ENCODE measurements around the gene USP1.

The USP1 gene

GRCh38 chr1:62462370-62462769 is 25.5 kb downstream of the USP1 start:
- H3K4me3 ChIP-seq (ENCODE audit: low read depth, low read length): no peak overlapping the region
- TF ChIP-seq, protein P1, sequence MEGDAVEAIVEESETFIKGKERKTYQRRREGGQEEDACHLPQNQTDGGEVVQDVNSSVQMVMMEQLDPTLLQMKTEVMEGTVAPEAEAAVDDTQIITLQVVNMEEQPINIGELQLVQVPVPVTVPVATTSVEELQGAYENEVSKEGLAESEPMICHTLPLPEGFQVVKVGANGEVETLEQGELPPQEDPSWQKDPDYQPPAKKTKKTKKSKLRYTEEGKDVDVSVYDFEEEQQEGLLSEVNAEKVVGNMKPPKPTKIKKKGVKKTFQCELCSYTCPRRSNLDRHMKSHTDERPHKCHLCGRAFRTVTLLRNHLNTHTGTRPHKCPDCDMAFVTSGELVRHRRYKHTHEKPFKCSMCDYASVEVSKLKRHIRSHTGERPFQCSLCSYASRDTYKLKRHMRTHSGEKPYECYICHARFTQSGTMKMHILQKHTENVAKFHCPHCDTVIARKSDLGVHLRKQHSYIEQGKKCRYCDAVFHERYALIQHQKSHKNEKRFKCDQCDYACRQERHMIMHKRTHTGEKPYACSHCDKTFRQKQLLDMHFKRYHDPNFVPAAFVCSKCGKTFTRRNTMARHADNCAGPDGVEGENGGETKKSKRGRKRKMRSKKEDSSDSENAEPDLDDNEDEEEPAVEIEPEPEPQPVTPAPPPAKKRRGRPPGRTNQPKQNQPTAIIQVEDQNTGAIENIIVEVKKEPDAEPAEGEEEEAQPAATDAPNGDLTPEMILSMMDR (IDR thresholded peaks at IDR 0.05; ENCODE audit: low read depth, low read length): no peak
- peak; percentile 11 for DNase-seq (ENCODE audit: low read depth, low spot score)
- in situ Hi-C loops (cut with HindIII; ENCODE audit: low sequenced_read_pairs): no loop called here

DNA sequence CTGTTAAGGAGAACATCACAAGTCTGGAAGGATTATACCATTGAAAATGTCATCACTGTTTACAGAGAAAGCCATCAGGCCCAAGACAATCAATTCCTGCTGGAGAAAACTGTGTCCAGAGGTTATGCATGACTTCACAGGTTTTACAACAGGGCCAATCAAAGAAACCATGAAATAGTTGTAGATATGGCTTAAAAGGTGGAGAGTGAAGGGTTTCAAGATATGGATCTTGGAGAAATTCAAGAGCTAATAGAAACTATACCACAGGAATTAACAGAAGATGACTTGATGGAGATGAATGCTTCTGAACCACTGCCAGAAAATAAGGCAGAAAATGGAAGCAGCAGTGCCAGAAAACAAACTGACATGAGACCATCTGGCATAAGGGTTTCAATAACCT is 30.2 kb downstream of the USP1 start:
- no peak overlapping the region for H3K4me3 ChIP-seq (ENCODE audit: low read depth, low read length)
- TF ChIP-seq, protein P1 (IDR thresholded peaks at IDR 0.05; ENCODE audit: low read depth, low read length): no peak
- in situ Hi-C loops (cut with HindIII; ENCODE audit: low sequenced_read_pairs): no loop called here
- no peak for DNase-seq (ENCODE audit: low read depth, low spot score)

DNA sequence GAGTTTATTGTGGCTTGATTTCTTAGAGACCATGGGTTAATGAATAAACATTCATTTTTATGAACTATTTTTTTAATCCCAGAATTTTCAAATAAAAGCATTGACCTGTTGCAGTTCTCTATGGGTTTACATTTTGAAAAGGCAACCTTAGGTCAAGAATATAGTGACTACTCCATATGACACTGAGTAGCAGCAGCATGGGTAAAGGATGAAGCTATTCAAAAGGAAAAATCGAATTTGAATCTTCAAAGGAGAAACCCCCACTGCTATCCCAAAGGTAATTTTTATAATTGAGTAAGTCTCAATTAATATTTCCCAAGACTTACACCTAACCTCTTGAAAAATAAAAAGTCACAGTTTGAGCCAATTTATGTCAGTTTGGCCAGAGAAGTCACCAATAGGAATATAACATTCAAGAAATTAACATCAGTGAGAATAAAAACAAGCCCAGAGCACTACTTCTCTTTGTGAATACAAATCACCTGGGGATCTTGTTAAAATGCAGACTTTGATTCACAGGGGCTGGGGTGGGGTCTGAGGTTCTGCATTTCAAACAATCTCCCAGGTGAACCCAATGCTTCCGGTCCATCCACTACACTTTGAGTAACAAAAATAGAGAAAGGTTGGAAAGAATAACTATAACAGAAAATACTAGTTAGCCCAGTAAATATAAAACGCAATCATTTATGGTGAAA is 39.8 kb downstream of the USP1 start:
- H3K4me3 ChIP-seq (ENCODE audit: low read depth, low read length): no peak overlapping the region
- TF ChIP-seq, protein P1 (IDR thresholded peaks at IDR 0.05; ENCODE audit: low read depth, low read length): no peak
- DNase-seq (ENCODE audit: low read depth, low spot score): no peak
- in situ Hi-C loops (cut with HindIII; ENCODE audit: low sequenced_read_pairs): no loop called here

- no peak overlapping the region for H3K4me3 ChIP-seq (ENCODE audit: low read depth, low read length)
- in situ Hi-C loops (cut with HindIII; ENCODE audit: low sequenced_read_pairs): no loop called here
- TF ChIP-seq, protein P1 (IDR thresholded peaks at IDR 0.05; ENCODE audit: low read depth, low read length): no peak
- DNase-seq (ENCODE audit: low read depth, low spot score): no peak
Observed at GRCh38 chr1:62481681-62482080, 44.8 kb downstream of the USP1 start.

DNA sequence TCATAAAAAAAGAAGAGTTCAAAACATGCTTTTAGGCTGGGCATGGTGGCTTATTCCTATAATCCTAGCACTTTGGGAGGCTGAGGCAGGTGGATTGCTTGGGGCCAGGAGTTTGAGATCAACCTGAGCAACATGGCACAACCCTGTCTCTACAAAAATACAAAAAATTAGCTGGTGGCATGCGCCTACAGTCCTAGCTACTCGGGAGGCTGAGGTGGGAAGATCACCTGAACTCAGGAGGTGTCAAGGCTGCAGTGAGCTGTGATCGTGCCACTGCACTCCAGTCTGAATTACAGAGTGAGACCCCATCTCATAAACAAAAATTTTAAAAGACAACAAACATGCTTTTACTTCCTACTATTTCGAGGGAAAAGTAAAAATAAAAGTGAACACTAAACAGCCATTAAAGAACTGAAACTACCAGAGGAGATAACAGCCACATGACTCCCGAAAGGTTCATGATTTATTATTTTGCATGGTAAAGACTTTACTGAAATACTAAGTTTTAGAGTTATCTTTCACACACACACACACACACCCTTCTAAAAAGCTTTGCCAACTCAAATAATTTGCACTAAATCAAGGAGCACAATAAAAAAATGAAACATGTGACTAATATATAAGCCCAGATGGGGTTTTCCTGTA is 48.1 kb downstream of the USP1 start:
- TF ChIP-seq, protein P1 (IDR thresholded peaks at IDR 0.05; ENCODE audit: low read depth, low read length): no peak
- no peak overlapping the region for H3K4me3 ChIP-seq (ENCODE audit: low read depth, low read length)
- in situ Hi-C loops (cut with HindIII; ENCODE audit: low sequenced_read_pairs): no loop called here
- no peak for DNase-seq (ENCODE audit: low read depth, low spot score)

- no peak for DNase-seq (ENCODE audit: low read depth, low spot score)
- TF ChIP-seq, protein P1 (IDR thresholded peaks at IDR 0.05; ENCODE audit: low read depth, low read length): no peak
- in situ Hi-C loops (cut with HindIII; ENCODE audit: low sequenced_read_pairs): no loop called here
- H3K4me3 ChIP-seq (ENCODE audit: low read depth, low read length): no peak overlapping the region
Observed at GRCh38 chr1:62487956-62488355, 51.1 kb downstream of the USP1 start.
